ENCODE data around the gene RFC4. TPM values are rescaled to one million over a fixed set of nuclear protein-coding genes. Genes with fewer than 3 reads are reported as not detected.
A peak's percentile ranks its signal among the peaks of the same experiment; 100 is the strongest.

The RFC4 gene
- total and polyA plus RNA-seq, 2 of the 4 experiments (the other 2 are of a cell fraction) = 19.5 to 27.9 TPM

- BruUV-seq (replicated peaks) = no TSS peak
- Histone ChIP-seq H3K79me1 (ENCODE audit: low read depth in 1 of 2, low read length in 2 of 2) (no peaks in the 10 kb centered on the region), H3K27me3 (ENCODE audit: control insufficient read depth, insufficient read depth, low read length) (no peaks in the 10 kb centered on the region; the same call in 1 of the 2 replicates), H2BK5ac (ENCODE audit: low read depth, low read length, poor library complexity, severe bottlenecking) (peak overlapping the region; percentile 3), H3K9ac (ENCODE audit: low read depth, low read length) (no peak overlapping the region), H3K4me2 (ENCODE audit: low read depth, low read length) (no peak overlapping the region), H4K8ac (ENCODE audit: low read depth in 2 of 2, low read length in 2 of 2) (peak overlapping the region in 1 of 2 experiments; percentile 80; a peak in 3 of 4 replicates), H4K91ac (ENCODE audit: insufficient read depth, low read depth, low read length) (peak overlapping the region; percentile 19), H2AK9ac (replicated peaks; ENCODE audit: low read depth, low read length, poor library complexity) (peak overlapping the region; percentile 4), H3K14ac (replicated peaks; ENCODE audit: low read depth, low read length) (0 out of 2 replicates have a peak overlapping the region, but pooled peaks have one; percentile 10), H4K20me1 (ENCODE audit: insufficient read depth, low read length) (no peaks in the 10 kb centered on the region), H4K5ac (ENCODE audit: low read depth, low read length) (peak overlapping the region; percentile 9; the same call in 1 of the 2 replicates), H2AK5ac (ENCODE audit: low read depth, low read length) (no peak overlapping the region), H3K4ac (ENCODE audit: low read depth, low read length) (peak overlapping the region; percentile 12; the same call in 1 of the 2 replicates), H3K56ac (ENCODE audit: extremely low read depth, insufficient read depth, low read length) (peak overlapping the region; percentile 20; the same call in 1 of the 2 replicates), H3K27ac (ENCODE audit: insufficient read depth, low read length) (no peak overlapping the region), H3K4me1 (ENCODE audit: control insufficient read depth, insufficient read depth, low read length) (peaks cover 3% of the 10 kb centered on the region; the same call in 1 of the 2 replicates), H3K36me3 (ENCODE audit: control insufficient read depth, insufficient read depth, low read length) (no peaks in the 10 kb centered on the region), H3K4me3 (ENCODE audit: insufficient read depth, low read depth, low read length) (no peak overlapping the region), H2BK20ac (ENCODE audit: low read depth, low read length) (peak overlapping the region; percentile 6; the same call in 1 of the 2 replicates), H3K23ac (ENCODE audit: low read depth, low read length) (no peak overlapping the region; the same call in 1 of the 2 replicates), H2AFZ (replicated peaks; ENCODE audit: low read length, poor library complexity) (peak overlapping the region; percentile 81), H3K9me1 (ENCODE audit: insufficient read depth, low read length) (no peaks in the 10 kb centered on the region), H3K9me3 (ENCODE audit: control insufficient read depth, insufficient read depth, low read length) (no peaks in the 10 kb centered on the region), H2BK120ac (ENCODE audit: low read depth, low read length) (peak overlapping the region; percentile 45), H3K18ac (ENCODE audit: low read depth, low read length) (peak overlapping the region; percentile 15; the same call in 1 of the 2 replicates), H2BK15ac (ENCODE audit: low read depth, low read length) (no peak overlapping the region)
- POLR2A ChIA-PET (ENCODE audit: unreplicated experiment) = no interaction called here
- 20% methylated on average over 3 of the region's 10 CpGs; no CpG with 5 or more reads in 1 of the 2 experiments for WGBS, 2 experiments (ENCODE audit: extremely low coverage in 2 of 2, insufficient read length in 1 of 2)
- in situ Hi-C loops (cut with MboI; ENCODE audit: low sequenced_read_pairs) = no loop called here
- CTCF ChIA-PET = no interaction called here
- ATAC-seq (ENCODE audit: low read depth) = peak; percentile 87
- intact Hi-C loops (cut with micrococcal nuclease) = no loop called here
- dilution Hi-C loops (cut with HindIII; ENCODE audit: low sequenced_read_pairs, unreplicated experiment) = no loop called here
- DNase-seq = peak; percentile 67
- TF ChIP-seq MAFK (IDR thresholded peaks at IDR 0.05; ENCODE audit: low read depth, low read length) (no peak), RFX5 (IDR thresholded peaks at IDR 0.05; ENCODE audit: low read depth, low read length) (no peak), MXI1 (IDR thresholded peaks at IDR 0.05; ENCODE audit: borderline replicate concordance, low read depth, low read length) (no peak), CTCF (conservative IDR thresholded peaks at IDR 0.05; ENCODE audit: low read depth, low read length) (no peak), BHLHE40 (IDR thresholded peaks at IDR 0.05; ENCODE audit: low read depth, low read length) (no peak), SMC3 (IDR thresholded peaks at IDR 0.05; ENCODE audit: low read depth, low read length) (no peak), RAD21 (IDR thresholded peaks at IDR 0.05; ENCODE audit: low read length) (no peak)
Measured at GRCh38 chr3:186746008-186746407, 60.3 kb downstream of the RFC4 start.
